Measurements from ENCODE around the gene UGT1A1. TPM values are rescaled to one million over a fixed set of nuclear protein-coding genes. Genes with fewer than 3 reads are reported as not detected.

UGT1A1 gene
- total and polyA plus RNA-seq, 12 donors, result not detected

DNA sequence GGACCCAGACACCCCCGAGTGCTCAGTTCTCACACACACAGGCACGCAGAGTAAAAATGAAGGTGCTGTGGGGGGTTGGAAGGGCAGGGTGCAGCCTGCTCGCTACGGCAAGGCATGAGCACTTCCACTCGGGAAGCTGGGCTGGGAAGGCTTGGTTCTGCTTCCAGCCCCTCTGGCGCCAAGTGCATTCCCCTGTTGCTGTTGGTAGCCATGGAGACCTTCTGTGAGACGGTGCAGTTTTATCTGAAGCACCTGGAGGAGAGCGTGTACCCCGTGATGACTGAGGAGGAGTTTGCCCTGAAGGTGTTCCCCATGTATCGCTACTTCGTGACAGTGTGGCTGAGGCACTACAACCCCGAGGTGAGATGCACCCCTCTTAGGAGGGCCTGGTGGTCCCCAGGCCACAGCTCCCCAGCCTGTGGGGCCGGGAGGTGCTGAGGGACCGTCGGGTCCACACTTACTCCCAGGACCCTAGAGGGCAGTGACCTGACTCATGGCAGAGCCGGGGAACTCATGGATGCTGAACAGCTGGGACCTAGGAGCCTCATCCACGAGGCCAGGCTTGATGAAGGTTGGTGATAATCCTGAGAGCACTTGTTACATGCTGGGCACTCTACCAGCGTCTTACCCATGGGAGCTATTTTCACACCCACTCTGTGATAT, 33.5 kb downstream of the UGT1A1 start:
- intact Hi-C loops (cut with DNase I), result no loop called here
- peaks cover 0 to 7% (median 0%) of the 10 kb centered on the region in 7 donors for H3K27me3 ChIP-seq
- no peaks in the 10 kb centered on the region for H3K36me3 ChIP-seq
- ATAC-seq (no peak), DNase-seq (no peak)
- 73 to 76% methylated on average over 18 of the region's 18 CpGs for WGBS, 2 donors
- peaks cover 0 to 4% (median 0%) of the 10 kb centered on the region in 11 donors for H3K9me3 ChIP-seq
- H3K4me1 ChIP-seq, result no peaks in the 10 kb centered on the region
- no peak overlapping the region for H3K4me3 ChIP-seq
- TF ChIP-seq, protein P1, sequence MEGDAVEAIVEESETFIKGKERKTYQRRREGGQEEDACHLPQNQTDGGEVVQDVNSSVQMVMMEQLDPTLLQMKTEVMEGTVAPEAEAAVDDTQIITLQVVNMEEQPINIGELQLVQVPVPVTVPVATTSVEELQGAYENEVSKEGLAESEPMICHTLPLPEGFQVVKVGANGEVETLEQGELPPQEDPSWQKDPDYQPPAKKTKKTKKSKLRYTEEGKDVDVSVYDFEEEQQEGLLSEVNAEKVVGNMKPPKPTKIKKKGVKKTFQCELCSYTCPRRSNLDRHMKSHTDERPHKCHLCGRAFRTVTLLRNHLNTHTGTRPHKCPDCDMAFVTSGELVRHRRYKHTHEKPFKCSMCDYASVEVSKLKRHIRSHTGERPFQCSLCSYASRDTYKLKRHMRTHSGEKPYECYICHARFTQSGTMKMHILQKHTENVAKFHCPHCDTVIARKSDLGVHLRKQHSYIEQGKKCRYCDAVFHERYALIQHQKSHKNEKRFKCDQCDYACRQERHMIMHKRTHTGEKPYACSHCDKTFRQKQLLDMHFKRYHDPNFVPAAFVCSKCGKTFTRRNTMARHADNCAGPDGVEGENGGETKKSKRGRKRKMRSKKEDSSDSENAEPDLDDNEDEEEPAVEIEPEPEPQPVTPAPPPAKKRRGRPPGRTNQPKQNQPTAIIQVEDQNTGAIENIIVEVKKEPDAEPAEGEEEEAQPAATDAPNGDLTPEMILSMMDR (IDR thresholded peaks at IDR 0.05), result no peak
- H3K27ac ChIP-seq, result no peak overlapping the region

DNA sequence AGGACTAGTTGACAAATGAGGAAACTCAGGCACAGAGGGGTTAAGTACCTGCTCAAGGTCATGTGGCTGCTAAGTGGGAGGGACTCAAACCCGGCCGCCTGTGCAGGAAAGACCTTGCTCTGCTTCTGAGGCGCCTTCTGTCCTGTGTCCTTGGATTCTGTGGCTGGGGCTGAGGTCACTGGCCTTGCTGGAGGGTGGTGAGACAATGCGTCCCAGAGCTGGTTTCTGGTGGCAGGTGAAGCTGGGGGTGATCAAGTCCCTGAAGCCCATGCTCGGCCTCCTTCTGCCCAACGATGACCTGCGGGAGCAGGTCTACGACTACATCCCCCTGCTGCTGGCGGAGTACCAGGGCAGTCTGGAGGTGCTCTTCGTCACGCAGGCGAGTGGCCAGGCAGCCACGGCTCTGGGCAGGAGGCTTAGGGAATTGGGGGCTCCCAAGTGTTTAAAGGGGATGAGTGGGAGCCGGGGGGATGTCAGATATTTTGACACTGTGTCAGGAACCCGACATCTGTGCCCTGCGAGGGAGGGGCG, 34.1 kb downstream of the UGT1A1 start:
- DNase-seq (no peak), ATAC-seq (no peak)
- Histone ChIP-seq H3K4me1 (no peaks in the 10 kb centered on the region), H3K36me3 (no peaks in the 10 kb centered on the region), H3K27ac (no peak overlapping the region), H3K27me3 (peaks cover 0 to 7% (median 0%) of the 10 kb centered on the region in 7 donors), H3K9me3 (peaks cover 0 to 4% (median 0%) of the 10 kb centered on the region in 11 donors), H3K4me3 (no peak overlapping the region)
- TF ChIP-seq, protein P1 (IDR thresholded peaks at IDR 0.05), result no peak
- WGBS, 2 donors, result 74 to 75% methylated on average over 17 of the region's 17 CpGs
- intact Hi-C loops (cut with DNase I), result no loop called here

DNA sequence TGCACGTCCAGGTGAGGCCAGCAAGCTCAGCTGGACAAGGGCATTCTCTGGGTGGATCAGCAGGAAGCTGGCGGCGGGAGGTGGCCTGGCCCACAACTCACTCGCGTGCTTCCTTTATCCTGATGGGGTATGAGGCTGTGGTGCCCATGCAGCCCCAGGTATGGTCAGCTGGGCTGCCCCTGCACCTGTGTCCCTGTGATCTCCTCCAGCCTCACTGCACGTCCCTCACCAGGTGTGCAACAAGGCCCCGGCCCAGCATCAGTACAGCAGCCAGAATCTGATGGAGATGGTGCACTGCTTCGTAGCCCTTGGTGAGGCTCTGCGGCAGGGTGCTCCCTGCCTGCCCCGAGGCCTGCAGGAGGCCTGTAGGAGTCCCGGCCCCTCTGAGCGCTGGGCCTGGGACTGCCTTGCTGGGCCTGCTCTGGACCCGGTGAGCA, 35.7 kb downstream of the UGT1A1 start:
- Histone ChIP-seq H3K27me3 (peaks cover 0 to 7% (median 0%) of the 10 kb centered on the region in 7 donors), H3K4me1 (no peaks in the 10 kb centered on the region), H3K36me3 (no peaks in the 10 kb centered on the region), H3K27ac (no peak overlapping the region), H3K4me3 (no peak overlapping the region), H3K9me3 (peaks cover 0 to 4% (median 0%) of the 10 kb centered on the region in 11 donors)
- intact Hi-C loops (cut with DNase I), result no loop called here
- TF ChIP-seq, protein P1 (IDR thresholded peaks at IDR 0.05), result no peak
- 90 to 93% methylated on average over 13 of the region's 13 CpGs for WGBS, 2 donors
- ATAC-seq (no peak), DNase-seq (no peak)

DNA sequence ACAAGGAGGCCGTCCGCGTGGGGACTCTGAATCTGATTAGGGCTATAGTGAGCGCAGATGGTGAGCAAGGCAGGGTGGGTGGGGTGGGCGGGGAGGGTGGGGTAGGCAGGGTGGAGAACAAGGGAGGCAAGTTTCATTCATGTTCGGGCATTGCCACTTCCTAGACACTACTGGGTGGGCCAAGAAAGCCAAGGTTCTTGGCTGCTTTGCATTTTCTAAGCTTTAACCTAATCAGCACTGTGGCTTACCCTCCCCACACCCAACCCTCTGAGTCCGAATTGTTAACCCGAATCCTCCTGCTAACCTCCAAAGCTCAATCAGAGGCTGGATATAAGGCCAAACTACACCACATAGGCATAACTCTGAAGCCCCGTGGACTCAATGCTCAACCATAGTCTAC, 36.2 kb downstream of the UGT1A1 start:
- Histone ChIP-seq H3K27me3 (peaks cover 0 to 7% (median 0%) of the 10 kb centered on the region in 7 donors), H3K4me1 (no peaks in the 10 kb centered on the region), H3K27ac (no peak overlapping the region), H3K4me3 (no peak overlapping the region), H3K36me3 (no peaks in the 10 kb centered on the region), H3K9me3 (peaks cover 0 to 5% (median 0%) of the 10 kb centered on the region in 11 donors)
- DNase-seq (no peak), ATAC-seq (no peak)
- intact Hi-C loops (cut with DNase I), result no loop called here
- 85 to 86% methylated on average over 9 of the region's 9 CpGs for WGBS, 2 donors
- TF ChIP-seq, protein P1 (IDR thresholded peaks at IDR 0.05), result no peak

Measured in heart right ventricle (tissue), 16 donors.